Measurements from ENCODE around the gene LHPP. TPM values are rescaled to one million over a fixed set of nuclear protein-coding genes. Genes with fewer than 3 reads are reported as not detected.

The LHPP gene
- total RNA-seq, 1 donor, result 12.5 TPM

GRCh38 chr10:124624006-124624405 lies 162.4 kb downstream of the LHPP start:
- no peak overlapping the region for H3K4me3 ChIP-seq (ENCODE audit: low read depth, low read length)
- TF ChIP-seq CTCF (IDR thresholded peaks at IDR 0.05; ENCODE audit: insufficient read depth, low read depth, low read length), result no peak
- no peak for DNase-seq (ENCODE audit: low read depth)

- DNase-seq (ENCODE audit: low read depth), result no peak
- no peak overlapping the region for H3K4me3 ChIP-seq (ENCODE audit: low read depth, low read length)
- no peak for TF ChIP-seq CTCF (IDR thresholded peaks at IDR 0.05; ENCODE audit: insufficient read depth, low read depth, low read length)
These were observed 162.8 kb downstream of the LHPP start for GRCh38 chr10:124624466-124624865.

- no peak for TF ChIP-seq CTCF (IDR thresholded peaks at IDR 0.05; ENCODE audit: insufficient read depth, low read depth, low read length)
- DNase-seq (ENCODE audit: low read depth), result no peak
- no peak overlapping the region for H3K4me3 ChIP-seq (ENCODE audit: low read depth, low read length)
These were observed 163.3 kb downstream of the LHPP start for GRCh38 chr10:124624895-124625294.

- no peak for TF ChIP-seq CTCF (IDR thresholded peaks at IDR 0.05; ENCODE audit: insufficient read depth, low read depth, low read length)
- no peak for DNase-seq (ENCODE audit: low read depth)
- no peak overlapping the region for H3K4me3 ChIP-seq (ENCODE audit: low read depth, low read length)
These were observed 164.2 kb downstream of the LHPP start for GRCh38 chr10:124625831-124626238.

- no peak for DNase-seq (ENCODE audit: low read depth)
- H3K4me3 ChIP-seq (ENCODE audit: low read depth, low read length), result no peak overlapping the region
- no peak for TF ChIP-seq CTCF (IDR thresholded peaks at IDR 0.05; ENCODE audit: insufficient read depth, low read depth, low read length)
These were observed 165.2 kb downstream of the LHPP start for GRCh38 chr10:124626759-124627380.

- no peak for TF ChIP-seq CTCF (IDR thresholded peaks at IDR 0.05; ENCODE audit: insufficient read depth, low read depth, low read length)
- no peak overlapping the region for H3K4me3 ChIP-seq (ENCODE audit: low read depth, low read length)
- DNase-seq (ENCODE audit: low read depth), result no peak
These were observed 166.4 kb downstream of the LHPP start for GRCh38 chr10:124627866-124628675.

All from fibroblast of villous mesenchyme (primary cell).